HG02943 (cell line): ENCODE data around the gene PTPRG.

Source experiments
- ATAC-seq: cut with Tn5 transposase; IDR thresholded peaks from one replicate; pipeline ENCODE4 v1.9.1; 2021; ENCODE audit warnings: mild to moderate bottlenecking, low read depth, moderate library complexity; ENCODE audit not compliant: unreplicated experiment

PTPRG gene

GRCh38 chr3:61844346-61844745 lies 283.0 kb downstream of the PTPRG start:
- ATAC-seq, result no peak

- no peak for ATAC-seq
Measured at GRCh38 chr3:61846488-61846887, 285.1 kb downstream of the PTPRG start.

GRCh38 chr3:61847784-61848462 lies 286.6 kb downstream of the PTPRG start:
- no peak for ATAC-seq

- no peak for ATAC-seq
Measured at GRCh38 chr3:61848885-61849284, 287.5 kb downstream of the PTPRG start.

GRCh38 chr3:61853912-61854311 lies 292.5 kb downstream of the PTPRG start:
- no peak for ATAC-seq

GRCh38 chr3:61855211-61855610 lies 293.8 kb downstream of the PTPRG start:
- no peak for ATAC-seq

- no peak for ATAC-seq
Measured at GRCh38 chr3:61857297-61857696, 295.9 kb downstream of the PTPRG start.

GRCh38 chr3:61858054-61858453 lies 296.7 kb downstream of the PTPRG start:
- no peak for ATAC-seq

- ATAC-seq, result no peak
Measured at GRCh38 chr3:61861410-61861809, 300.0 kb downstream of the PTPRG start.

- ATAC-seq, result no peak
Measured at GRCh38 chr3:61862614-61863289, 301.4 kb downstream of the PTPRG start.

- ATAC-seq, result no peak
Measured at GRCh38 chr3:61863579-61863978, 302.2 kb downstream of the PTPRG start.

- ATAC-seq, result no peak
Measured at GRCh38 chr3:61864886-61865285, 303.5 kb downstream of the PTPRG start.

- ATAC-seq, result no peak
Measured at GRCh38 chr3:61865466-61866152, 304.2 kb downstream of the PTPRG start.

- no peak for ATAC-seq
Measured at GRCh38 chr3:61866153-61866542, 304.8 kb downstream of the PTPRG start.

- no peak for ATAC-seq
Measured at GRCh38 chr3:61866961-61867461, 305.6 kb downstream of the PTPRG start.

GRCh38 chr3:61868499-61868898 lies 307.1 kb downstream of the PTPRG start:
- ATAC-seq, result no peak

- no peak for ATAC-seq
Measured at GRCh38 chr3:61869371-61869770, 308.0 kb downstream of the PTPRG start.

- no peak for ATAC-seq
Measured at GRCh38 chr3:61871644-61872043, 310.3 kb downstream of the PTPRG start.

GRCh38 chr3:61872077-61872706 lies 310.8 kb downstream of the PTPRG start:
- no peak for ATAC-seq

- no peak for ATAC-seq
Measured at GRCh38 chr3:61875046-61875844, 313.9 kb downstream of the PTPRG start.
